D721Med (cell line): ENCODE data around the gene MRPL50.

Experiments used
- DNase-seq: peaks from one replicate; pipeline ENCODE4 v3.0.0; 2011; ENCODE audit warnings: low spot score; ENCODE audit not compliant: insufficient read length
- FAIRE-seq: peaks from 2 replicates; lab custom pipeline; 2011; peaks lifted over from hg19 to GRCh38; lab: Jason Lieb, UNC
- TF ChIP-seq, protein P1 (sequence below): IDR thresholded peaks from 2 replicates; pipeline ENCODE4 v1.5.1; 2012; ENCODE audit warnings: mild to moderate bottlenecking, control low read depth; ENCODE audit not compliant: insufficient read depth; ENCODE audit errors: missing control alignments

The MRPL50 gene

DNA sequence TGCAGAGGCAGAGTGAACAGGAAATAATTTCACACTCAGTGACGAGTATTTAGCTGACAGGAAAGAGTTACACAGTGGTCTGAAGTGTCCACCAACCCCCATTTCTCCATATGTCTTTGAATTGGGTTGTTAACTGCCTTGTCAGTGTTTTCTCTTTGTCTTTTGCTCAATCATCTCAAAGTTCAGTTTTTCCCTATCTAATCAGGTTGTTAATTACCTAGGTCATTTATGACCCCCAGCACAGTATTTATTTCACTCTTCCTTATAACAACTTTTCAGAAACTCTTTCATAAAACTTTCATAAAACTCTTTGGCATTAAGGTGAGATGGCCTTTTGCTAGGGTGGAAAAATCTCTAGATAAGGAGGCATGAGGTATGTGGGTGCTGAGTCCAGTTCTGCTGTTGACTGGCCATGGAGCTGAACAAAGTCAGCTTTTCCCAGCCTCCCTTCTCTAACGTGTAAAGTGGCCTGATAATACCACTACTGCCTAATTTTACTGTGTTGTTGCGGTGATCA lies 42.4 kb upstream of the MRPL50 start:
- DNase-seq (no peak), FAIRE-seq (no peak)
- TF ChIP-seq, protein P1, sequence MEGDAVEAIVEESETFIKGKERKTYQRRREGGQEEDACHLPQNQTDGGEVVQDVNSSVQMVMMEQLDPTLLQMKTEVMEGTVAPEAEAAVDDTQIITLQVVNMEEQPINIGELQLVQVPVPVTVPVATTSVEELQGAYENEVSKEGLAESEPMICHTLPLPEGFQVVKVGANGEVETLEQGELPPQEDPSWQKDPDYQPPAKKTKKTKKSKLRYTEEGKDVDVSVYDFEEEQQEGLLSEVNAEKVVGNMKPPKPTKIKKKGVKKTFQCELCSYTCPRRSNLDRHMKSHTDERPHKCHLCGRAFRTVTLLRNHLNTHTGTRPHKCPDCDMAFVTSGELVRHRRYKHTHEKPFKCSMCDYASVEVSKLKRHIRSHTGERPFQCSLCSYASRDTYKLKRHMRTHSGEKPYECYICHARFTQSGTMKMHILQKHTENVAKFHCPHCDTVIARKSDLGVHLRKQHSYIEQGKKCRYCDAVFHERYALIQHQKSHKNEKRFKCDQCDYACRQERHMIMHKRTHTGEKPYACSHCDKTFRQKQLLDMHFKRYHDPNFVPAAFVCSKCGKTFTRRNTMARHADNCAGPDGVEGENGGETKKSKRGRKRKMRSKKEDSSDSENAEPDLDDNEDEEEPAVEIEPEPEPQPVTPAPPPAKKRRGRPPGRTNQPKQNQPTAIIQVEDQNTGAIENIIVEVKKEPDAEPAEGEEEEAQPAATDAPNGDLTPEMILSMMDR, result no peak

DNA sequence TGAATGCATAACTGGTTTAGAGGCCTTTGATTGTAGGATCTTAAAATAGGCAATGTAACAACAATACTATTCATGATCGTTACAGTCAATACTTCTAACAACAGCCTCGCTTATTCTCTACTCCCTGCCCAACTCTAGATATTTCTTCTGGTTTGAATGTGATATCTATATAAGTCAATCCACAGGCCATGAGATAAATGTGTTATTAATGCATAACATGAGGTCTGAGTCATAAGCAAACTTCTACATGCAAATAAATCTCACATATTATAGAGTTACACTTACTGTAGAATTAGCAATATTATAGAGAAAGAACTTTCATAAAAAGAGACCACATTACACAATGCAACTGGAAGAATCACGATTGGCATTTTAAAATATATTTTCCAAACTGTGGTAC lies 40.1 kb upstream of the MRPL50 start:
- FAIRE-seq (no peak), DNase-seq (no peak)
- TF ChIP-seq, protein P1, result no peak

DNA sequence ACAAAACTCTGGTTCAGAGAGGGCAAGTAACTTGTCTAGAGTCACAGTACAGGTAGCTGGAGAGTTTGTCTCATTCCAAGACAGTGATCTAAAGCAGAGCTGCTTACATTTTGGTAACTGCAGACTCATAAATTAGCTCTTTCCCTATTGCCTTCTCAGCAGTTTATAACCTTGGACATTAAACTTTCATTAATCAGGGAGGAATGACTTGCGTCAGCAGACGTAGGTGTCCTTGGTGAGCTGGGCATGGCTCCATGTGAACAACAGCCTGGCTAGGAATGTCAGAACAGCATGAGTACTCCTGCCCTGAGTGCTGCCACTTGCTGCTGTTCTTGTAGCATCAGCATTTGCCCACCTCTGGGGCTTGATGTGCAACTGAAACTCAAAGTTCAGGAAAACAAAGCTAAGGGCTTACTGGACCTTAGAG lies 39.4 kb upstream of the MRPL50 start:
- TF ChIP-seq, protein P1, result no peak
- DNase-seq (no peak), FAIRE-seq (no peak)

DNA sequence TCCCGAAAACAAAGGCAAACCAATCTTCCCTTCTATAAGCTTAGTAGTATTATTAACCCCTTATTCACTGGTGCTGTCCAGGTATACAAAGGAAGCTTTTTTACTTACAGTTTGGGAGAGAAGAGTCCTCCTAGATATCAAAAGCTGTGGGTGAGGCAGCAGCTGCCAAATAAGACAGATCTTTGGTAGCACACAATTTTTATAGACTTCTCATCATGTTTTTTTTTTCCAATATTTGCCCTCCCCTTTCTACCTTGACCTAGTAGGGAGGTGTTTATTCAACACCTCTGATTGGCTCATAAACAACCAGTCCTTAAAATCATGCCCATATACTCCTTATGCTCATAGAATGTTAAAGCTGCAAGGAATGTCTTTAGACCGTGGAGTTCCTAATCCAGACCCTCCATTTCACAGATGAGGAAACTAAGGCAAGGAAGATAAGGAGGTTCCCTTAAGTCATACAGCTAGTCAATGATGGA lies 37.2 kb upstream of the MRPL50 start, which contains the start of gene ALDOB:
ALDOB (minus strand) TSS at position 174 of the 479 bp plus-strand sequence. CDS start 4,887 bp downstream, outside the sequence.
- TF ChIP-seq, protein P1, result no peak
- no peak for FAIRE-seq
- DNase-seq, result no peak

DNA sequence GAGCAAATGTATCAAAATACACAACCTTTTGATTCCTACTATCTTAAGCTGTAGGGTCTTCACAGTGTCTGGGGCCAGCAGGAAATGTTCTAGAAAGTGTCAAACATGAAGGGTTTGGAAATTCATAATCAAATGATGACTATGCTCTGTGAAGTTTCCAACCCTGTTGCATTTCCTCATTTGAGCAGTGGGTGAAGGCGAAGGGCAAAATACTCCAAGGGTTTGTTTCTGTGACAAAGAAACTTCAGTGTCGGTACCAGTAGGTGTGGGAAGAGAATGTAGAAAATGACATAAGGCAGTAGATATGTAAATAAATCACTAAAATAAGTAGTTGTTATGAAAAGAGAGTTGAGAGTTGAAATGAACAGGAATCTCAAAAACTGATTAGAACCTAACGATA lies 36.6 kb upstream of the MRPL50 start:
- FAIRE-seq, result no peak
- no peak for DNase-seq
- TF ChIP-seq, protein P1, result no peak

DNA sequence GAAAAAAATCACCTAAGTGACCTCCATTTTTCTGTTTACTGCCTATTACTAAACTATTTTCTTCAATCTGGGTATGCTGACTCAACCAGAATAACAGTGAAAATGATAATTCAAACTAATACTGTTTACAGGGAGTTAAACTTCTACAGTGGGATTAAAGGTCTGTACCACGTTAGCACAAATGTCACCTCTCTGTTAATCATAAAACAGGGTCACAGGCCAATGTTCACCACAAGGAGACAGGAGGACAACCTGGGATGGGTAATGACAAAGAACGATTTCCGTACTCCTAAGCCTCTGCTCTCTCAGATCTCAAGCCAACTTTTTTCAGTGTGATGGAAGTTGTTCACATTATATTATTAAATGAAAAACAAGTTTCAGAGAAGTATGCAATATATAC lies 34.8 kb upstream of the MRPL50 start:
- TF ChIP-seq, protein P1, result no peak
- DNase-seq, result no peak
- FAIRE-seq, result no peak

DNA sequence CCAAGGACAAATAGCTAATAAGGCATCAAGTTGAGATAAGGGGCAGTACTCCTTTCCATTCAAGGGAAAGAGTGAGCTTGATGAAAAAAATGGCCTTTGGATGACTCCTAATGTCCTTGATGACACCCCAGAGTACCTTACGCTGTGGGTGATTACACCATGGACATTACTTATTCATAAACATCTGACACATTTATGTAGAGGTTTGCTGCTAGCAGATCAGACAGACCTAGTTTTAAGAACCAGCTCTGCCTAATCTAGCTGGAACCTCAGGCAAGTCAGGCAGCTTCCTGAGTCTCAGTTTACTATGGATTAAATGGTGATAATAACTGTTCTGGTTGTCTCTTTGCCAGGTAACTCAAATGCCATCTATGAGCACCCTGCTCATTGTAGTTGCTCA lies 34.3 kb upstream of the MRPL50 start:
- DNase-seq, result no peak
- no peak for FAIRE-seq
- TF ChIP-seq, protein P1, result no peak
